ENCODE results near the gene ADAT3.

- TF ChIP-seq CTCF (IDR thresholded peaks at IDR 0.05; ENCODE audit: low read depth, low read length, poor library complexity, severe bottlenecking) (no peak), EZH2phosphoT487 (IDR thresholded peaks at IDR 0.05; ENCODE audit: borderline replicate concordance, low read length) (no peak)
Measured at GRCh38 chr19:1871140-1871597, 34.0 kb upstream of the ADAT3 start.
